Measurements from ENCODE around the gene SERPINA3.
A peak's percentile ranks its signal among the peaks of the same experiment; 100 is the strongest.
"Not testable (repeated sequence)": the region's sequence is repeated elsewhere in the genome, so short reads cannot be mapped to it uniquely, and the experiment has no call there.

Gene SERPINA3

DNA sequence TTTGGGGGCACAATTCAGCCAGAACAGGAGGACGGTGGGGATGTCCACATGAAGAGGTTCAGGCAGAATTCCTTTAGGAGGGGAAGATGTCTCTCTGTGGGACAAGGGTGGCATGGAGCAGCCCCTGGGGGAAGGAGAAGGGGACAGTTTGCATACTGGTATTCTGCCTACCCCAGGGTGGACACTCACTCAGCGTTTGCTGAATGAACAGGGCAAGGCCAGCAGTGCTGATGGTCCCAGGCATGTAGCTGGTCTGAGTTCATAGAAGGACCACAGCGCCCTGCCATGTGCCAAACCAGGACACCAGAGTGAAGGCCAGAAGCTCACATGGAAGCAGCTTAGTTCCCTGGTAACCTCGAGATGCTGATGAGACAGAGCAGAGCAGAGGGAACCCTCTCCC lies 25.6 kb upstream of the SERPINA3 start:
- no peak for DNase-seq

DNA sequence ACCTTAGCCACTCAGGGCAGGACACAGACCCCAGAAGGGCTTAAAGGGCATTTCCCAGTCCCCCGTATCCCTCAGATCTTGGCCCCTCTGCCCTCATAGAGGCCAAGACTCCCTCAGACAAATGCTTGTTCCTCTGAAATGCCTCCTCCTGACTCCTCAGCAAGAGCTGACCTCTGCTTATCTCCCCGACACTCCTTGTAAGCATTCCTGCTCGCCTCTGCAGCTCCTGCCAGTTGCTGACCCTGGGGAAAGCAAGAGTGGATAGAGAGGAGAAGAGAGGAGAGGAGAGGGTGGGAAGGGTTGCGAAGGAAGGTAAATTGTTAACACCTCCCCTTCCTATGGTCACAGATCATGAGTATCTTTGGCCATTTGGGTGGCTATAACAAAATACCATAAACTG lies 23.9 kb upstream of the SERPINA3 start:
- DNase-seq, result no peak

DNA sequence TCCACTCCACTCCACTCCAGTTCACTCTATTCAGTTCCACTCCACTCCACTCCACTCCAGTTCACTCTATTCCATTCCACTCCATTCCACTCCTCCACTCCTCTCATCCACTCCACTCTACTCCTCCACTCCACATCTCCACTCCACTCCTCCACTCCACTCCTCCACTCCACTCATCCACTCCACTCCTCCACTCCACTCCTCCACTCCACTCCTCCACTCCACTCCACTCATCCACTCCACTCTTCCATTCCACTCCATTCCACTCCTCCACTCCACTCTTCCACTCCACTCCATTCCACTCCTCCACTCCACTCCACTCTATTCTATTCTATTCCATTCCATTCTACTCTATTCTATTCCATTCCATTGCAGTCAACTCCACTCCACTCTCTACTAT lies 21.1 kb upstream of the SERPINA3 start:
- DNase-seq, result no peak

DNA sequence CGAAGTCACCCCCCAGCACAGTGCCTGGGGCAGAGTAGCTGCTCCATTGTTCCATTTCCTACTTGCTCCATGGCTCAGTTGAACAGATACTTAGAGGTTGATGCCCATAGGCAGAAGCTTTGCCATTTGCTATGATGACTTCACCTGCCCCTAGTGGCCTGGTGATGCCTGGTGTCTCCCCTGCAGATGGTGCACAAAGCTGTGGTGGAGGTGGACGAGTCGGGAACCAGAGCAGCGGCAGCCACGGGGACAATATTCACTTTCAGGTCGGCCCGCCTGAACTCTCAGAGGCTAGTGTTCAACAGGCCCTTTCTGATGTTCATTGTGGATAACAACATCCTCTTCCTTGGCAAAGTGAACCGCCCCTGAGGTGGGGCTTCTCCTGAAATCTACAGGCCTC lies 20.3 kb upstream of the SERPINA3 start:
- DNase-seq, result no peak

DNA sequence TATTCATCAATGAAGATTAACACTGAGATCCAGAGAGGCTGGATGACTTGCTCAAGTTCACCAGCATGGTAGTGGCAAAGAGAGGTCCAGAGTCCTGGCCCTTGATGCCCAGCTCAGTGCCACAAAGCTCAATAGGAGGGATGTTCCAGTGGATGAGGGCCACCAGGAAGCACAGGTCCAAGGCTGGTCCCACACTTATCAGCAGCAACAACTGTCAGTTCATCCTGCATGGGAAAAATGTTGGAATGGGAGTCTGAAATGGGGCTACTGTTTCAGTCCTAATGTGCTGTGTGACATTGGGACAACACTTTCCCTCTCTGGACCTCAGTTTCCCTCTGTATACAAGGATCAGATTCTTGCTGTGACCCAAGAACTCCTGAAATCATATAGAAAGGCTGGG lies 19.7 kb upstream of the SERPINA3 start:
- DNase-seq, result no peak

DNA sequence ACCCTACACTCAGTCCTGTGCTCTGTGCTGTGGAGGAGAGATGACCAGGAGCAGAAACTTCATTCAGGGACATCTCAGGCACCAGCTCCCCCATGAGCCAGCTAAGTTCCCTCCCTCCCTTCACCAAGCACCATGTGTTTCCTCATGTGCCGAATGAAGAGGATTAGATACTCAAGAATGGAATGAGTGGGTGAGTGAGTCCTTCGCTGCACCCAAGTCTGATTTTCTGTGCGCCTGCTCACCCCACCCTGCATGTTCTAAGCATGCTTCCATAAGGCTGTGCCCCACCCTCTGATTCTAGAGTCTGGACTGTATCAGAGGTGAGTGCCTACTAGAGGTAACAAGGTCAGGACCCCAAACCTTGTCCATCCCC lies 18.8 kb upstream of the SERPINA3 start:
- no peak for DNase-seq

DNA sequence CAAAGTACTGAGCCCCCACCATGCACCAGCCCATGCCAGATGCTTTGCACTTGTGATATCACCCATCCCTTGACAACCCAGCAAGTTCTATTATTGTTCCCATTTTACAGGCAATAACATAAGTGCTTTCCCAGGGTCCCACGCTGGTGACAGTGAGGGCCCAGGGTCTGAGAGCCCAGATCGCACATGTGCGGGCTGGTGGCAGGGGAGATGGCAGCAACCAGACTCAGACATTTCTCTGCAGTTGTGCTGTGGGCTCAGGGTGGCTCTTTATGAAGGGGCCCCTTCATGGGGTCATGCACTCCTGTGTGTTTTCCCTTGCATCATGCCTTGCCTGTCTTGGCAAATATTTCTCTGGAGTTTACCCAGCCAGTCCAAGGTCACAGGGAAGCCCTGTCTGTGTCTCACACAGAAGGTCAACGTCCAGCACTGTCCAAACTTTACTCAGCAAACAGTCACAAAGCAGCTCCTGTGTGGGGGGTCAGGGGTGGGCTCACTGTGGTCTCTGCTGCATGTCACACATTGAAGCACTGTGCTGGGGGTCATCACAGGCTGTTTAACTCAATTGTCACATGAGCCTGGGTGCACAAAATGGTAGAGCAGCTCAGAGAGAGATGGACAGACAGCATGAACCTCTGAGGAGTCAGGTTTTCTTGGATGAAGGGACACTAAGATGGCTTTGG lies 18.3 kb upstream of the SERPINA3 start:
- DNase-seq, result no peak

DNA sequence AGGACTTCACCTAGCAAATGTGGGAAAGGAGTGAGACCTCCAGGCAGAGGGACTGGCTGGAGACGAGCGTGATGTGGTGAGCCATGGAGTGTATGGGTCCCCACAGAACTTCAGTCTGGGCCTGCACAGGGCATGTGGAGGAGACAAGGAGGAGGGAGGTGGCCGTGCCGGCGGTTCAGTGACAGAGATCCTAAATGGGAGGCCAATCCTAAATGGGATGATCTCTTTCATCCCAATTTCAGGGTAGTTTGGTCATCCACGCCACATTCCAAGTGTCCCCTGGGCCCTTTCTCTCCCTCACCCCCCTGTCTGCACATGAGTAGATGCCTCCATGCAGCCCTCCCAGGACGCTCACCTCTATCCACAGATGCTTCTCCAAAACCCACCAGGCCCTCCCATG lies 17.8 kb upstream of the SERPINA3 start:
- DNase-seq, result no peak

DNA sequence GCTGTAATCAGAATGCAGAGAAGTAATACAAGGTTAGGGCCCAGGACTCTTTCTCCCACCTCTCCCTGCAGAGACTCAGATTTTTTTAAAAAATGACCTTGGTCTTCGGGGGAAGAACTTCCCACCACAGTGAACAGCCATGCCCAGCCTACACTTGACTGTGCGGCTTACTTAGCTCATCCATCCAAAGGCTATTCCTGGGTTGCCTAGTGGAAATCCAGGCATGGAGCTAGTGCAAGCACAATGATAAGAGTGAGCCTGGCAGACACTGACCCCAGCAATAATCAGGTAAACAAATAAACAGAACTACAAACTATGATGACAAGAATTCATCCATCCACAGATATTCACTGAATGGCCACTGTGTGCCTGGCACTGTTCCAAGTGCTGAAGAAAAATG lies 16.3 kb upstream of the SERPINA3 start:
- no peak for DNase-seq

DNA sequence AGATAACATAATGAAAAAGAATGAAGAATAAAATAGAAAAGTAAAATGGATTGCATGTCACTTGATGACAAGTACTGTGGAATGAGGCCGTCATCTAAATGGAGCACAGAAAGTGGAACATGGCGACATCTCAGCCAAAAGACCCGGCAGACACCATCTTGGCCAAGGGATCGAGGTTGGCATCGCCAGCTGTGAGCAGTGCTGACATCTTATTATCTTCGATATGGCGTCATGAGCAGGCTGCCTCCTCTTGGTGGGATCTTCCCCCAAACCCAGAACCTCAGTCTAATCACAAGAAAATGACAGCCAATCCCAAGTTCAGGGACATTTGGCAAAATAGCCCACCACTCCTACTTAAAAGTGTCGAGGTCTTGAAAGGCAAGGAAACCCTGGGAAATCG lies 15.8 kb upstream of the SERPINA3 start:
- DNase-seq, result no peak

DNA sequence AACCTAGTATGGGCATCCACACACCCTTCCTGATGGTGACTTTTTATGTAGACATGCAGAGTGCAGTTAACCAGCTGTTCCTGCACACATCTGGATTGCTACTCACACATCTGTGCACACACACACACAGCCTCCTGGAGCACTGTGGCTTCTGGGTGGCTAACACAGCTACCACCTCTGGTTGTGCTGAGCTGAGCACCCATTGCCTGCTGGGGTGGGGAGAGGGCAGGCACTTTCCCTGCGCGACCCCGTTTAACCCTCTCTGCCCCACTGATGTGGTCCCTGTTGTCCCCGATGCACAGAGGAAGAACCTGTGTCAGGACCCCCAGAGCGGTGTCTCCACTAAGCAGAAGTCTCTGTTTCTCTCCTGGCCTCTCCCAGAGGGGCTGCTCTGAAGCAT lies 14.4 kb upstream of the SERPINA3 start:
- no peak for DNase-seq

DNA sequence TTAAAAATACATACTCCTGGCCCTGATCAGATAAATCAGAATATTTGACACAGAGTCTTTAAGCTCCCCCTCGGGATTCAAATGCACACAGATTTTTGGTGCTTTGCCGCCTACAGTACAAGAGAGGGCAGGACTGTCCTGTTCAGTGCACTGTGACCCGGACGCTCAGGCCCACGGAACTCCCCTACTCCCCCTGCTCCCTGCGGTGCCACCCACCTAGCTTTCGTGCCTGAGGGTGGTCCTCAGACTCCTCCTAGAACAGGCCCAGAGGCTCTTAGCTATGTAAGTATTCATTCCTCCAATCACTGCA lies 13.7 kb upstream of the SERPINA3 start:
- DNase-seq, result no peak

DNA sequence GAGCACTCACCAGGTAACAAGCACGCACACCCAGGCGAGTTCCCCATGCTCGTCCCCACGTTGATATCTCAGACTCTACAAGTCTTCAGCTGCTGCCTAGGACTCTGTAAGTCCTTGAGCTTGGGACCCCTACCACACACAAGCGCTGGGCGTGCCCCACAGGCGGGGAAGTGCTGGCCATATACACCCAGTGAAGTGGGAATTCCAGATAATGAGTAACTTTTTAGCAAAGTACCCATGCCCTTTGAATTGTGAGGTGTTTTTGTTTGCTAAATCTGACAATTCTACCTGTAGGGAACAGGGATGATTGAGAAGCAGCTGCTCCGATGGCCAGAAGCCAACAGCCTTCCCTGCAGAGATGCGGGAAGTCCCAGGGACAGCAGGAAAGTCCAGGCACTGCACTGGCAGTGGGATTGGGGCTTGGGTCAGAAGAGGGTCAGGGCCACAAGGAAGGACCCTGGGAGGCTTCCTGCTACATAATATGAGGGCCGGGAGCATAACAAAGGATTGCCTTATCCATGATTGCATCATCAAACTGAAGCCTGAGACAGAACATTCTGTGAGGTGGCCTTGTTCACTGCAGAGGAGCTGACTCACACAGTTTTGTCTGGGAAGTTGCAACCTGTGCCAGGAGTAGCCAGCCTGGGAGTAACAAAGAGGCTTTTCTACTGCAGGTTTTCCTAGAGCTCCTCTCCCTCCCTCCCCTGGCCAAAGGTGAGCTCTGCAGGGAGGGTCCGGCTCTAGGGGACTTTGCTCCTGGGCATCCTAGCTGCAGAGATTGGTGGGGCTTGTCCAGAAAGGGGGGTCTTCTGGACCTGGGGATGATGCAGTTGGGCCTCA lies 13.2 kb upstream of the SERPINA3 start:
- no peak for DNase-seq

DNA sequence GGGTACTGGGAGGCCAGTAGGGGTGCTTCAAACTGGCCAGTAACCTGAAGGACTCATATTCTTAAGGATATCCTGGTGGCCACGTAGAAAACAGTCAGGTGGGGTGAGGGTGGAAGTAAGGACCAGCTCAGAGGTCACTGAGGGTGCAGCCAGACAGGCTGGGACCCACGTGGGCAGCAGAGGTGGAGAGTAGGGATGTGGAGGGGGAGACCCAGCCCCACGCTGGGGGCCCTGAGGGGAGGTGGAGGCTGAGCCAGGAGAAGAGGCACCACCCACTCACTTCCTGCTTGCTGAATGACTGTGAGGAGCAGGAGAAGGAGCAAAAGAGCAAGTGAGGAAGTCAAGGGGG lies 12.6 kb upstream of the SERPINA3 start:
- DNase-seq, result no peak

DNA sequence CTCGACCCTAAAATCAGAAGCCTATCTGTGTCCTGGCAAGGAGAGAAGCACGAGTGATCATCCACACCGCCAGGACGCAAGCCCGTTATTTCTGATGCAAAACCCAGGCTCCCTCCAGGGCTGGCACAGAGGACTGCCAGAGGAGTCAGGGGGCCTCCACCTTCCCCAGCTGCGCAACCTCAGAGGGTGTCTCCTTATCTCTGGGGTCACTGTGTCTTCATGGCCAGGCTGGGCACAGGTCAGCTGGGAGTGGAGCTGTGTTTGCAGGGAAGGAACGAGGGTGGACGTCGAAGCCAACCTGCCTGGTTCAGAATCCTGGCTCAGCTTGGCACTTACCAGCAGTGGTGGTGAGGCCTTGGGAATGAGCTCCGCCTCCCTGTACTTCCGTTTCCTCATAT lies 12.0 kb upstream of the SERPINA3 start:
- no peak for DNase-seq

DNA sequence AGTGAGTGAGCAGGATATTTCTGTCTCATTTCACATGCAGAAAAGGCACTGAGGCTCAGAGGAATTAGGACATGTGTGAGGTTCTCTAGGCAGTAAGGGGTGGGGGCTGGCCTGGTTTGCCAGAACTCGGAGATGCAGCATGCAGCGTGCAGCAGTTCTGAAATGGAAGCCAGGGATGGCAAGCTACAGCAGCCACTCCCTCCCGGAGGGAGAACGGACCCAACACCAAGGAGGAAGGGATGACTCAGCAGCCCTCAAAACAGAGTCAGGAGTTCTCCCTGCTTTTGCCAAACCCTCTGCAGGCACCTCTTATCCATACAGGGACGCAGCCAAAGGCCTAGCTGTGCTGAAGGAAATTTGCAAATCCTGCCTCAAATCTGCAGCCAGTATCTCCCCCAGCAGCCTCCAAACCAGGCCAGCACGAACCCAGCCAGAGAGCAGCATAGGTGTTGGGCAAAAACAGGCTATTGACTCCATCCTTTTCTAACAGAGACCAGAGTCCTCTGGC lies 10.3 kb upstream of the SERPINA3 start:
- DNase-seq, result no peak

DNA sequence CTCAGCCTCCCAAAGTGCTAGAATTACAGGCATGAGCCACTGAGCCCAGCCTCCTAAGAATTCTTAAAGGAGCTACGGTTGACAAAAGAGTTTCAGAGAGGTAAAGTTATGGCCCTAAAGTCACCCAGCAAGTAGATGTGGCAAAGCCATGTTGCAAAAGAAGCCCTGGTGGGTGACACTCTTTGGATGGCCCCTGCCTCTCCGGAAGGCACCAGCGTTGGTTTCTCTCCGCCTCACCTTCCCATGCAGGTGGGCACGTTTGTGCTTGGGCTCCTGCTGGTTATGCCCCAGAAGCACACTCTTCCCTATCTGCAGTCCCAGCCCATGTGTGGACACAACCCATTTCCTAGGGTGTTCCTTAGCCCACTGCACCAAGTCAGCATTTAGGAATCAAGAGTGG lies 9.5 kb upstream of the SERPINA3 start:
- DNase-seq, result no peak

DNA sequence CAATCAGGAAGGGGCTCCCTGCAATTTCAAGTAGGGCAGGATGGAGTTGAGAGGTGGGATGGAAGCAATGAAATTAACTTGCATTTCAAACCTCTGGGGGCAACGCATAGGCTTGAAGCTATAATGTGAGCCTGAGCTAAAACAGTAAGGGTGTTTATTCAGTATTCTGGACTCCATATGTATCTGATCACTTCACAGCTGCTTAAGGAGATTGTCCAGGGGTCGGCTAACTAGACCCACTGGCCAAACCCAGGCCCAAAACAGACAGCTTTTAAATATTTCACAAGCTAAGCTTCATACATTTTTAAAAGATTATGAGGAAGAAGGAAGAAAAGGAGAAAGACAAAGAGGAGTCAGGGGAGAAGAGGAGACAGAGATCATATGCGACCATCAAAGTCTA lies 6.8 kb upstream of the SERPINA3 start:
- no peak for DNase-seq

DNA sequence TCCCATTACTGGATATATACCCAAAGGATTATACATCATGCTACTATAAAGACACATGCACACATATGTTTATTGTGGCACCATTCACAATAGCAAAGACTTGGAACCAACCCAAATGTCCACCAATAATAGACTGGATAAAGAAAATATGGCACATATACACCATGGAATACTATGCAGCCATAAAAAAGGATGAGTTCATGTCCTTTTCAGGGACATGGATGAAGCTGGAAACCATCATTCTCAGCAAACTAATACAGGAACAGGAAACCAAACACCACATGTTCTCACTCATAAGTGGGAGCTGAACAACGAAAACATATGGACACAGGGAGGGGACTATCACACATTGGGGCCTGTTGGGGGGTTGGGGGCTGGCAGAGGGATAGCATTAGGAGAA lies 3.2 kb upstream of the SERPINA3 start:
- DNase-seq, result not testable (repeated sequence)

DNA sequence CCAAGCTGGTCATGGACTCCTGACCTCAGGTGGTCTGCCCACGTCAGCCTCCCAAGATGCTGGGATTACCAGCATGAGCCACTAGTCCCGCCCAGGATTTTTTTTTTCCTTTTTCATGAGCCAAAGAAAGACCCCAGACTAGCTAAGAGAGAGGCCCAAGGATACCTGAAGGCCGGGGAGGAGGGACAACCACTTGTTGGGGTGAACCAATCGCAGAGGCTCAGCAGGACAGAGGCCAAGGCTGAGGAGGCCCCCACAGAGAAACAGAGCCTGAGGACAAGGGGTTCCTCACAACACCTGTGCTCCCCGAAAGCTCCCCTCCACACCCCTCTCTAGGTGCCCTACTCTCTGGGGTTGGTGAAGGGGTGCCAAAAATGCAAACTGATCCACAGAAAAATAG lies 1.0 kb upstream of the SERPINA3 start:
- no peak for DNase-seq

DNA sequence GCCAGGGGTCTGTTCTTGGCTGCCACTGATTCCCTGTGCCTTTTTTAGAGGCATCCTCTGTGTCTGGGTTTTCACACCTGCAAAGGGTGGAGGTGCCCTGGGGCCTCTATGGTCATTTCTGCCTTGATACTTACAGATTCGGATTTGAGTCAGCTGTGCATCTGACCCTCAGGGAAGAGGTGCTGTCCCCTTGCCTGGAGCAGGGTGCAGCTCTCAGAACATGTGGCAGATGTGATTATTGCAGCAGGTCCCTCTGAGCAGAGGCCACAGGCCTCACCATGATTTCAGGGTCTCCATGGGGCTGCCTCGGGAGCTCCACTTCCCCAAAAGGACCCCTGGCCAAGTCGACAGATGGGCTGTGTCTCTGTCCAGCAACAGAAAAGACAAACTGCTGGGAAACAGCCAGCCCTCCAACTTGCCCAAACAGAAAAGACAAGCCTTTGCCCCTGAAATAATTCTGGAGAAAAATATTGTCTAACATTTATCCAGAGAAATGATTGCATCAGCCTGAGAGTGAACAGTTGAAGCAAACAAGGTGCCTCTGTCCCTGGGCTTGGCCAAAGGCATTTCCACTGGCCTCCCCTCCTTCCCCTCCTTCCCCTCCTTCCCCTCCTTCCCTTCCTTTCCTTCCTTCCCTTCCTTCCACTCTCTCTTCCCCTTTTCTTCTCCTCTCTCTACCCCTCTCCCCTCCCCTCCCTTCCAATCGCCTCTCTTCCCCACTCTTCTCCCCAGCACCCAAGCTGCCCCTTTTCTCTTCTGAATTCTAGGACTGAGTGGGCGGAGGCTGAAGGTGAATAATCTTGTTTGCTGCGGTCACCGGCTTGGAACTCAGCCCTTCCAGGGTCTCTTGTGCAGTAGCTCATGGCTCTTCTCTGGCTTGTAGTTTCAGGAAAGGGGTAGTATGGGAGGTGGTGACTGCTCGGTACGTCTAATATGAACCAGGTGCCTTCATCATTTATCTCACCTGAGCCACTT lies 676 bp downstream of the SERPINA3 start:
- no peak for DNase-seq

DNA sequence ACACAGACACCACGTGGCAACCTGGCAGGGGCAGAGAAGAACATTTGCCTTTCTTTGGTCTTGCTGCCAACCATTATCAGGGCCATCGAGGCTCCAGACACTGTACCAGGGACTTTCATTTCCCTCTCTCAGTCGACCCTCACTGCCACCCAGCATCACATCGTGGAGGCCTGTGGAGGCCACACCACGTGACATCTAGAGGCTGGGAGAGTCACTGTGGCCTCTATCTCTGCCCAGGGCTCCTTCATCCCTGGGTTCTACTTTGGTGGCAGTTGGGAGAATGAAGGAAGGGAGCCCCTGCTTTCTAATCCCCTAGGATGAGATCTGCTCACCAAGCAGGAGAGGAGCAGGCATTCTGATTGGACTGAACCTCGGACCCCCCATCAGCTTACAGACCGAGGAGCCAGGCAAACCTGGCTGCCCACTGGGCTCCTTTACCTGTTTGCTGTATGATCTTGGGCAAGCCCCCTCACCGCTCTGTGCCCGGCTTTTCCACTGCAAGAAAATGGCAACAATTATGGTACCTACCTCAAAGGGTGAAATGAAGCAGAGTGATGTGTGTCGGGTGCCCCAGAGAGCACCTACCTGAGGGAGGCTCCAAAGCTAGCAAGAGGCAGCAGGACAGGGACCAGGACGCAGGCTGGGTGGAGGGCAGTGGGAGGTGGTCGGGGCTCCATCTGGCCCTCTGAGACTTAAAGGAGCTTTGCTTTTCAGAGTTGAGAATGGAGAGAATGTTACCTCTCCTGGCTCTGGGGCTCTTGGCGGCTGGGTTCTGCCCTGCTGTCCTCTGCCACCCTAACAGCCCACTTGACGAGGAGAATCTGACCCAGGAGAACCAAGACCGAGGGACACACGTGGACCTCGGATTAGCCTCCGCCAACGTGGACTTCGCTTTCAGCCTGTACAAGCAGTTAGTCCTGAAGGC lies 1.8 kb downstream of the SERPINA3 start:
- DNase-seq, result peak; percentile 45

DNA sequence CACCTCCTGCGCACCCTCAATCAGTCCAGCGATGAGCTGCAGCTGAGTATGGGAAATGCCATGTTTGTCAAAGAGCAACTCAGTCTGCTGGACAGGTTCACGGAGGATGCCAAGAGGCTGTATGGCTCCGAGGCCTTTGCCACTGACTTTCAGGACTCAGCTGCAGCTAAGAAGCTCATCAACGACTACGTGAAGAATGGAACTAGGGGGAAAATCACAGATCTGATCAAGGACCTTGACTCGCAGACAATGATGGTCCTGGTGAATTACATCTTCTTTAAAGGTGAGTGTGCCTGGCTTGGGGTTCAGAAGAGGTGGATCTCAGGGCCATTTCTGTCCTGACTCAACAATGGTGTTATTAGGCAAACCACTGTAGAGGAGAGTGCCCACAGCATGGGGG lies 2.6 kb downstream of the SERPINA3 start:
- DNase-seq, result peak; percentile 10
